Psoas muscle (tissue), 8 donors: ENCODE results near the gene GBP3. TPM values are rescaled to one million over a fixed set of nuclear protein-coding genes. Genes with fewer than 3 reads are reported as not detected.

ENCODE experiments used
- ATAC-seq, 4 donors: fragments of 200-7000 bp; cut with Tn5 transposase; one replicate each; pipeline ENCODE4 v1.9.1; 2020; ENCODE audit warnings: moderate library complexity in 3 of 4, mild to moderate bottlenecking in 2 of 4
- DNase-seq, 2 donors: peaks; one replicate each; pipeline ENCODE4 v3.0.0-alpha.2; 2020
- H3K27ac ChIP-seq: fragments of 200-600 bp; one replicate; pipeline ENCODE4 v1.8.0; 2022
- H3K27me3 ChIP-seq, 3 donors: fragments of 200-600 bp in 1 of 3; one replicate each; pipeline versions ENCODE4 v1.6.1 to v1.8.0; 2013 to 2022; ENCODE audit warnings: low read length in 2 of 3, mild to moderate bottlenecking in 2 of 3, moderate library complexity in 1 of 3; ENCODE audit not compliant: insufficient read depth in 3 of 3
- H3K36me3 ChIP-seq, 2 donors: fragments of 200-600 bp in 1 of 2; one replicate each; pipeline versions ENCODE4 v1.6.1 to v1.8.0; 2013 to 2022; ENCODE audit warnings: low read depth in 1 of 2, mild to moderate bottlenecking in 1 of 2, moderate library complexity in 1 of 2; ENCODE audit not compliant: insufficient read depth in 1 of 2
- H3K4me1 ChIP-seq: fragments of 200-600 bp; one replicate; pipeline ENCODE4 v1.8.0; 2022
- H3K4me3 ChIP-seq: fragments of 200-600 bp; one replicate; pipeline ENCODE4 v1.8.0; 2022; ENCODE audit warnings: mild to moderate bottlenecking
- H3K9me3 ChIP-seq: fragments of 200-600 bp; one replicate; pipeline ENCODE4 v1.8.0; 2022
- WGBS, 3 donors: extraction: QIAGEN DNeasy Blood & Tissue Kit; methylation state at CpG; one replicate each; pipeline versions ENCODE4 v1.1.6 to v1.1.7; 2013; 5-methylcytosine and 5-hydroxymethylcytosine counted together
- intact Hi-C, 2 donors: fragments of 100-400 bp; cut with DNase I; formaldehyde crosslinking; loops; one replicate each; pipeline versions ENCODE4 v1.11.0 to v1.14.2; 2022
- polyA plus RNA-seq, 3 donors: library from polyadenylated mRNA; stranded (reverse); fragments of 200-250 nt; gene quantifications; one replicate each; pipeline ENCODE4 v1.2.3, GENCODE V29; 2013
- total RNA-seq, 4 donors: library from RNA; stranded (reverse); fragmentation: NEBNext Ultra II Directional in 2 of 4; extraction: Animal tissue kit (Norgen Biotek cat#: 25700) in 2 of 4; gene quantifications; one replicate each; pipeline versions ENCODE4 v1.2.1 to v1.2.4, GENCODE V29; 2021 to 2023
- TF ChIP-seq, protein P1 (sequence below): fragments of 200-600 bp; IDR thresholded peaks from one replicate; pipeline ENCODE4 v1.8.0; 2022; ENCODE audit warnings: antibody characterized with exemption
- donor health status: healthy with polysubstance abuse.
- donor health status: DM: no; HTN: no; CAD: no; lungs with moderate emphysema.
- donor health status: Bipolar disorder and iron deficiency.
- donor health status: healthy.
- donor health status: DM: yes; HTN: yes; CAD: no.
- donor health status: DM: no; HTN: no; CAD: no.
- donor health status: DM: no; HTN: no; CAD: no.
- donor health status: DM: yes; HTN: yes; CAD: no.

The GBP3 gene
- total and polyA plus RNA-seq, 7 donors = 0.56 to 5.3 (median 1.4) TPM

DNA sequence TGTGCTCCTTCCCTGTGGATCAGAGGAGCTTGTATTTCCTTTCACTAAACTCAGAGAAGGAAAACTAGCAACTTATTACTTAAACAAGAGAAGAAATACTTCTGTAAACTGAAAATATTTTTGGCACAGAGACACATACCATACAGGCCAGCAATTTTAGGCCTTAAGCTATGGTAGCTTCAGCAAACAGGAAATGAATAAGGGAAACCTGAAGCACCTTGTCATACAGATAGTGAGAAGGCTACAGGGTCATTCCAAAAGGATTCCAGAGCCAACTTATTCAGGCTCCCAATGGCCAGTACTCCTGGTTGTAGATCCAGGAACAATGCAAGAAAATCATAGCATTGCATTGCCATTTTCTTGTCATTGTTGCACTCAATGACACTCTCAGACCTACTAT lies 21.2 kb downstream of the GBP3 start:
- ATAC-seq (no peak), DNase-seq (no peak)
- Histone ChIP-seq H3K36me3 (no peaks in the 10 kb centered on the region), H3K4me1 (no peaks in the 10 kb centered on the region), H3K9me3 (no peaks in the 10 kb centered on the region), H3K4me3 (no peak overlapping the region), H3K27ac (no peak overlapping the region), H3K27me3 (no peaks in the 10 kb centered on the region)
- intact Hi-C loops = no loop called here
- TF ChIP-seq, protein P1, sequence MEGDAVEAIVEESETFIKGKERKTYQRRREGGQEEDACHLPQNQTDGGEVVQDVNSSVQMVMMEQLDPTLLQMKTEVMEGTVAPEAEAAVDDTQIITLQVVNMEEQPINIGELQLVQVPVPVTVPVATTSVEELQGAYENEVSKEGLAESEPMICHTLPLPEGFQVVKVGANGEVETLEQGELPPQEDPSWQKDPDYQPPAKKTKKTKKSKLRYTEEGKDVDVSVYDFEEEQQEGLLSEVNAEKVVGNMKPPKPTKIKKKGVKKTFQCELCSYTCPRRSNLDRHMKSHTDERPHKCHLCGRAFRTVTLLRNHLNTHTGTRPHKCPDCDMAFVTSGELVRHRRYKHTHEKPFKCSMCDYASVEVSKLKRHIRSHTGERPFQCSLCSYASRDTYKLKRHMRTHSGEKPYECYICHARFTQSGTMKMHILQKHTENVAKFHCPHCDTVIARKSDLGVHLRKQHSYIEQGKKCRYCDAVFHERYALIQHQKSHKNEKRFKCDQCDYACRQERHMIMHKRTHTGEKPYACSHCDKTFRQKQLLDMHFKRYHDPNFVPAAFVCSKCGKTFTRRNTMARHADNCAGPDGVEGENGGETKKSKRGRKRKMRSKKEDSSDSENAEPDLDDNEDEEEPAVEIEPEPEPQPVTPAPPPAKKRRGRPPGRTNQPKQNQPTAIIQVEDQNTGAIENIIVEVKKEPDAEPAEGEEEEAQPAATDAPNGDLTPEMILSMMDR = no peak

GRCh38 chr1:88998716-88999115 lies 23.9 kb downstream of the GBP3 start:
- no peak for DNase-seq
- Histone ChIP-seq H3K27me3 (no peaks in the 10 kb centered on the region), H3K9me3 (no peaks in the 10 kb centered on the region), H3K4me1 (no peaks in the 10 kb centered on the region), H3K27ac (no peak overlapping the region), H3K4me3 (no peak overlapping the region), H3K36me3 (no peaks in the 10 kb centered on the region)
- ATAC-seq = peak; percentile 74 to 95 (median 86)
- WGBS, 3 donors = 0 to 7% (median 1%) methylated on average over 2 of the region's 2 CpGs
- intact Hi-C loops = loop anchor here in 1 of 2 donors (2.0 to 5.0 kb wide), 3 partner anchors 264 to 456 kb away; no protein-coding TSS in a partner anchor
- TF ChIP-seq, protein P1 = peak; percentile 68

DNA sequence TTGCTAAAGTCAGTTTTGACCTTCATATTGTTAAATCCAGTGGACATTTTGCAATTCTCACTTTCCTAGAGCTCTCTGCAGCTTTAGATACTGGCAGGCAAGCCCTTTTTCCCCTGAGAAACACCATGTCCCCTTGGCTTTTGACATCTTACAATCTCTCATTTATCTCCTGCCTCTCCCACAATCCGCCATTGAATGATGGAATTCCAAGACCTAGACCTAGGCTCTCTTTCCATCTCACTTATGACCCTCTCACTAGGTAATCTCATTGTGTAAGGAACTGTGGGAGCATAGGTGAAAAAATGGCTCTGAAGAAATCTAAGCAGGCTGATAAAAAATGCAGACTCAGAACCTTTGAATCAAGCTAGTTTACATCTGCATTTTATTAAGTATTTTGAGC lies 32.2 kb downstream of the GBP3 start:
- Histone ChIP-seq H3K9me3 (no peaks in the 10 kb centered on the region), H3K27me3 (no peaks in the 10 kb centered on the region), H3K27ac (no peak overlapping the region), H3K4me3 (no peak overlapping the region), H3K4me1 (no peaks in the 10 kb centered on the region), H3K36me3 (peaks cover 0 to 21% of the 10 kb centered on the region in 2 donors)
- ATAC-seq (no peak), DNase-seq (no peak)
- TF ChIP-seq, protein P1 = no peak
- 96 to 100% (median 100%) methylated on average over 1 of the region's 1 CpG for WGBS, 3 donors
- intact Hi-C loops = no loop called here

- peaks cover under 1% of the 10 kb centered on the region for H3K4me1 ChIP-seq
These were observed 37.0 kb downstream of the GBP3 start for GRCh38 chr1:88985692-88986091.

More at GRCh38 chr1:88985692-88986091, 37.0 kb downstream of the GBP3 start:
- DNase-seq = no peak
- no peaks in the 10 kb centered on the region for H3K27me3 ChIP-seq
- WGBS, 3 donors = 96 to 98% (median 97%) methylated on average over 4 of the region's 4 CpGs
- H3K27ac ChIP-seq = no peak overlapping the region
- no peaks in the 10 kb centered on the region for H3K9me3 ChIP-seq
- H3K36me3 ChIP-seq = peaks cover 0 to 32% of the 10 kb centered on the region in 2 donors
- no peak overlapping the region for H3K4me3 ChIP-seq
- TF ChIP-seq, protein P1 = no peak
- intact Hi-C loops = no loop called here
- no peak for ATAC-seq
